Retina (tissue), 1 donor: ENCODE data around the gene ADRA2A.

Source experiments
- DNase-seq: peaks from one replicate; pipeline ENCODE4 v3.0.0-alpha.2; 2016

The ADRA2A gene

DNA sequence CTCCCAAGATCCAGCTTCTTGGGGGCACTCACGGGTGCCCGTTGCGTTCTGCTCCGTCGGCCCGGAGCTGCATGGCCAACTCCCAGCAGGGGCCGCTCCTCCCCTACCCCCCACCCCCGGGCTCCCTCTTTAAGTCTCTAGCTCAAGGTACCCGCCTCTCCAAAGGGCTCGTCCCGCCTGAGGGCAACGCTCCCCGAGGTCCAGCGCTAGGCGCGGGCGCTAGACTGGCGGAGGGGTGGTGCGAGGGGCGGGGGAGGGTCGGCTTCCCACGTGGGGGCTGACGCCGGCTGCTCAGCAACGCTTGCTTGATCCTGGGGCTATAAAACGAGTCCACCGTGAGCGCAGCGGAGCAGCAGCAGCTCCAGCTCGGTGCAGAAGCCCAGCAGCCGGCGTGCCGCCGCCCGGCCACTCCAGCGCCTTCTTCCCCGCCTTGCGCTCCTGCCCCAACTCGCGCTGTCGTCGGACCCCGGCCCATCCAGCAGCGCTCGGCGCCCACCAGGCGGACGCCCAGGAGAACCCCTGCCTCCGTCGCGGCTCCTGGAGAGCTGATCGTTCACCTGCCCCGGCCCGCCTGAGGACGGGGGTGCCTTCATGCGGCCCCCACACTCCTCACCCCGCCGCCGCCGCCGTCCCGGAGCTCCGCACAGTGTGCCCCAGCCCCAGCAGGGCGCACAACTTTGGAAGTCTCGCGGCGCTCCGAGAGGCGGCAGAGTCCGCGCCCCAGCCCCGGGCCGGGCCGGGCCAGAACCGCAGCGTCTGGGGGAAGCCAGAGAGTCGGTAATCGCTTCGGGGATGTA lies at the start of gene ADRA2A:
Gene ADRA2A, plus strand, starts transcription at position 348 of the 797 bp plus-strand sequence. CDS start 968 bp downstream, outside the sequence.
- peak; percentile 82 for DNase-seq

- DNase-seq, result no peak
These were observed 46.6 kb upstream of the ADRA2A start for GRCh38 chr10:111030042-111030750.

DNA sequence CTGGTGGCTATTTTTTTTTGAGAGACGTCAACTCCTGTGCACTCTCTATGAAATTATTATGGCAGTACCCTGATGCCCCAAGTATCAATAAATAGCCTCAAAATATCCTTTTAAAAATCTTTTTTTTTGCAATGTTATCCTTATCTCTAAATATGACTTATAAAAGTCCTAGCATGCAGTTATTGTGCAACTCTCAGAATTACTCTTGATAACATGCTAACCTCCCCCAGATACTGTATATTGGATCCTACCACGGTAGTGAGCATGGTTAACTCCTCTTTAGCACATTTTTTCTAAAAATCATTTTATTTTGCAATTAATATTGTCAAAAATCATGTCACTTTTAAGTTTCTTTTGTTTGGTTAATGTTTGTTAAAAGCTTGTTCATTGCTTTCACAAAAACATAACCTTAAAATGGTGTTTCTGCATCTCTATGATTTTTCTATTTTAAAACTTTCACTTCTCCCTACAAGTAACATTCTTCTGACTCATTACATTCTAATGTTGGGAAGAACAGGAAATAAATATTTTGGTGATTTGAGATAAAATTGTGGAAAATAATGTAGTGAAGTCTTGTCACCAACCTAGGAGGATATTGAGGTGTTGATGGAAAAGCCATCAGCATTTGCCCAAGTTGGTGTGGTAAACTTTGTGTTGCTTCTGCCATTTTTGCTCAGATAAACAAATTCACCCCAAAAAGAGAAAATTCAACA lies 42.1 kb upstream of the ADRA2A start:
- DNase-seq, result no peak

DNA sequence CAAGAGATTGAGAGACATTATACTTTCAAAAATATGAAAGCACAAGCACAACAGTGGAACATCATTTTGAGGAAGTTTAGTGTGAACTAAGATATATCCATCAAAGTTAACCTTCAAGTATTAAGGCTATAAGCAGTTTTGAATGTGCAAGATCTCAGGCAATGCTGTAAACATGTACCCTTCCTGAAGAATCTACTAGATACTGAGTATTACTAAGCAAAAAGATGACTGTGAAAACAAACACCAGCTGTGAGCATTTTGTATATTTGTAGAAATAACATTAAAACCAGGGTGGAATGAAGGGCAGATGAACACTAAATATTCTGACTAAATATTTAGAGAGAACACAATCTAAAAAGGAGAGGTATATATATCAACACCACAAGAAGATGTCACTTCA lies 41.3 kb upstream of the ADRA2A start:
- DNase-seq, result no peak

GRCh38 chr10:111037858-111038257 lies 39.0 kb upstream of the ADRA2A start:
- no peak for DNase-seq

- no peak for DNase-seq
These were observed 37.3 kb upstream of the ADRA2A start for GRCh38 chr10:111039522-111039921.

GRCh38 chr10:111057006-111057405 lies 19.8 kb upstream of the ADRA2A start:
- DNase-seq, result no peak

GRCh38 chr10:111063471-111063870 lies 13.4 kb upstream of the ADRA2A start:
- no peak for DNase-seq

DNA sequence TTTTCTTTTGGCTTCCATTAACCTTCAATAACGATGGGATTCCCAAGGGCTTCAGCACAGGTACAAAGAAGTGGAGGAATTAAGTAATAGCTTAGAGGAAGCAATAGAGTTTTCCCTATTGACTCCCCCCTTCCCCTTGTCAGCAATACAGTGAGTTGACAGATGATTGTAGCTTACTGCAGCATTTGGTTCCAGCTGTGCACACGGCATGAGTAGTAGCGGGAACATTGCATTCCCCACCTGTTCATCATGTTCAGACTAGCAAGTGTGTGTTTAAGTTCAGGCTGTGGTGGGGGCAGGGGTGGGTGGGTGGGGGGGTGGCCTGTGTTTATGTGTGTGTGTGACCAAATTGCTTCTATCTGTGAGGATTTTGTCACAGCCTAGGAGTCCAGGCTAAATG lies 4.6 kb upstream of the ADRA2A start:
- DNase-seq, result no peak

DNA sequence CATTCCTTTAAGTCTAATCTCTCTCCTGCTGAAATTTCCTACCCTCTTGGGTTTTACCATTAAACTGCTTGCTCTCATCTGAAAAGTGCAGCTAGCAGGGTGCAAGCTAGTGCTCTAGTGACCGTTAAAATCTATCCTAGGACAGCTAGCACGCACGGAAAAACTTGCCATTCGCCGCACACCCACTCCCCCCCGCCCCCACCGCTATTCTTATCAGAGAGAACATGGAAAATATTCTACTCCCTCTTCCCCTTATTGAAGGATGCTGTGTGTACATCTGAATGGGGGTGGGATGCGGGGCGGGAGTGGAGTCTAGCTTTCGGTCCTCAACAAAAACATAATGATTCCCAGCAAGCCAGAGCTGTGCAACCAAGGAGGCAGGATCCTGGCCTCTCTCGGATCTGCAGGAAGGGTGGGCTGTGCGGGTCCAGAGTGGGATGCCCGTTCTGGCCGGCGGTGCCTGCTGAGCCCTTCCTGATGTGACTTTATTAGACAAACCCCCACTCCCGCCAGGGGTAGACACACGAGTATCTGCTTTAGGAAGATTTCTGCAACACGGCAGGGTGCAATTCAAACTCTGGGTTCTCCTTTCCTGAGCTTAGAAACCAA lies 1.1 kb upstream of the ADRA2A start:
- no peak for DNase-seq

- DNase-seq, result peak; percentile 94
These were observed 593 bp upstream of the ADRA2A start for GRCh38 chr10:111076191-111076681.

- no peak for DNase-seq
These were observed 603 bp downstream of the ADRA2A start for GRCh38 chr10:111077479-111077784.

GRCh38 chr10:111077785-111078504 lies 1.1 kb downstream of the ADRA2A start:
- DNase-seq, result peak; percentile 76

GRCh38 chr10:111078505-111079185 lies 1.8 kb downstream of the ADRA2A start:
- peak; percentile 68 for DNase-seq

DNA sequence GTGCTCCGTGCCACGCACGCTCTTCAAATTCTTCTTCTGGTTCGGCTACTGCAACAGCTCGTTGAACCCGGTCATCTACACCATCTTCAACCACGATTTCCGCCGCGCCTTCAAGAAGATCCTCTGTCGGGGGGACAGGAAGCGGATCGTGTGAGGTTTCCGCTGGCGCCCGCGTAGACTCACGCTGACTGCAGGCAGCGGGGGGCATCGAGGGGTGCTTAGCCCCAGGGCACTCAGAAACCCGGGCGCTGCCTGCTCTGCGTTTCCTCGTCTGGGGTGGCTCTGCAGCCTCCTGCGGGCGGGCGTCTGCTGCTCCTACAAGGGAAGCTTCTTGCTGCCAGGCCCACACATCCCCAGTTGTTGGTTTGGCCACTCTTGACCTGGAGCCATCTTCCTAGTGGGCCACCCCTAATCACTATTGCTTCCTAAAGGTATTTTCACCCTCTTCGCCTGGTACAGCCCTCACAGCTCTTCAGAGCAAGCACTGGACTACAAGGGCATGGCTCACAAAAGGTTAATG lies 2.5 kb downstream of the ADRA2A start:
- peak; percentile 47 for DNase-seq

DNA sequence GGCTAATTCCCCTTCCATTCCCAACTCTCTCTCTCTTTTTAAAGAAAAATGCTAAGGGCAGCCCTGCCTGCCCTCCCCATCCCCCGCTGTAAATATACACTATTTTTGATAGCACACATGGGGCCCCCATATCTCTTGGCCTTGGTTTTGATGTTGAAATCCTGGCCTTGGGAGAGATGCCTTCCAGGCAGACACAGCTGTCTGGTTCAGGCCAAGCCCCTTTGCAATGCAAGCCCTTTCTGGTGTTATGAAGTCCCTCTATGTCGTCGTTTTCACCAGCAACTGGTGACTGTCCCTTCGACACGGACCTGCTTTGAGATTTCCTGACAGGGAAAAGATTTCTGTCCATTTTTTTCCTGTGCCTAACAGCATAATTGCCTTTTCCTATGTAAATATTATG lies 3.0 kb downstream of the ADRA2A start:
- no peak for DNase-seq

DNA sequence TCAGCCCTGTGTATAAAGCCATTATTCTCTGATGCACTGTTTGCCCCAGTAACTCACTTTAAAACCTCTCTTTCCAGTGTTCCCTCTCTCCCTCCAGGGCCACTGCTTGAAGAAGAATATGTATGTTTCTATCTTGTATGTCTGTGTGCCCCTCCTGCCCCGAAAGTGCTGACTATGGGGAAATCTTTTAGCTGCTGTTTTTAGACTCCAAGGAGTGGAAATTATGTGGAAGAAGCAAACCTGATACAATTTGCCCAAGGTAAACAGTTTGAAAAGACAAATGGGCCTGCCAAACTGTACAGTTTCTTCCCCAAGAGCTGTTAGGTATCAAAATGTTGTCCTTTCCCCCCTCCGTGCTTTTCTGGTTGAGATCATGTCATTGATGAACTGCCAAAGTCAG lies 3.4 kb downstream of the ADRA2A start:
- DNase-seq, result no peak

- DNase-seq, result no peak
These were observed 4.8 kb downstream of the ADRA2A start for GRCh38 chr10:111081595-111081994.

DNA sequence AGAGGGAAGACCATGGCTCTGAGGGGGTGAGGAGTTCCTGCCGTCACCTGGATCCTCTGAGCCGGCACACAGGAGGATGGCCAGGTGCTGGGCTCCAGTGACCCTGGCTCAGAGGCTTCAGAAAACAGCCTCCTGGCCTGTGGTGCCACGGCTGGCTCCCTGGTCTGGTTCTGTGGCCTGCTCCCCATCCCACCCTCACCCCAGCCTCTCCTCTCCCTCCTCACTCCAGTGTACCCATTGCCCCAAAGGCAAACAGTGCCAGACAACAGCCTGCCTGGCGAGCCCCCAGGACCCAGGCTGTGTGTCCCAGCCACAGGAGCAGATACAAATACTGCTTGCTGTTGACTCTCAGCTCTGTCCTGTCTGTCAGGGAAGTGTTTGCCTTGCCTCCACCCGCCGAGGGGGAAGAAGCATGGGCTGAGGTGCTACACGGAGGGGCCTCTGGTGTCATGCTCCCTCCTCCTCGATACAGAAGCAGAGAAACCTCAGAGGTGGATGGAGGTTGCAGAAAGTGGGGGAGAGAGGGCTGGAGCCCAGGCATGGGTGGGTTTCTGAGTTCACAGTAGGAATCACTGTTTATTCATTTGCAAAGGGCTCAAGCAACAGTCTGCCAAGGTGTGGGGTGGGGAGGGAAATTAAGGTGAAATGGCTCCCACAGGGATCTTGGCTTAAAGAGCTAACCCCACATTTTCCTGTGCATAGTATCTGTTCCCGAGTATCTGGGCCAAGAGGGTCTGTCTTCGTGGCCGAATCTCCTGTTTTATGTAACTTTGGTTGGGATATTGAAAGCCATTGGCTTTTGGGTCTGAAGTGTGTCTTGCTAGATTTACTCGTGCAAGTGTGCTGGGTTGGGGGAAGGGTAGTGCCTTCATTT lies 5.5 kb downstream of the ADRA2A start:
- no peak for DNase-seq

GRCh38 chr10:111083222-111084095 lies 6.6 kb downstream of the ADRA2A start:
- no peak for DNase-seq
